ENCODE measurements around the gene CDH4.

CDH4 gene

GRCh38 chr20:61744691-61745396, 492.8 kb downstream of the CDH4 start:
- TF ChIP-seq ZFX (IDR thresholded peaks at IDR 0.05) (no peak), CTCF (conservative IDR thresholded peaks at IDR 0.05) (no peak)
- no peak overlapping the region for H3K27ac ChIP-seq

DNA sequence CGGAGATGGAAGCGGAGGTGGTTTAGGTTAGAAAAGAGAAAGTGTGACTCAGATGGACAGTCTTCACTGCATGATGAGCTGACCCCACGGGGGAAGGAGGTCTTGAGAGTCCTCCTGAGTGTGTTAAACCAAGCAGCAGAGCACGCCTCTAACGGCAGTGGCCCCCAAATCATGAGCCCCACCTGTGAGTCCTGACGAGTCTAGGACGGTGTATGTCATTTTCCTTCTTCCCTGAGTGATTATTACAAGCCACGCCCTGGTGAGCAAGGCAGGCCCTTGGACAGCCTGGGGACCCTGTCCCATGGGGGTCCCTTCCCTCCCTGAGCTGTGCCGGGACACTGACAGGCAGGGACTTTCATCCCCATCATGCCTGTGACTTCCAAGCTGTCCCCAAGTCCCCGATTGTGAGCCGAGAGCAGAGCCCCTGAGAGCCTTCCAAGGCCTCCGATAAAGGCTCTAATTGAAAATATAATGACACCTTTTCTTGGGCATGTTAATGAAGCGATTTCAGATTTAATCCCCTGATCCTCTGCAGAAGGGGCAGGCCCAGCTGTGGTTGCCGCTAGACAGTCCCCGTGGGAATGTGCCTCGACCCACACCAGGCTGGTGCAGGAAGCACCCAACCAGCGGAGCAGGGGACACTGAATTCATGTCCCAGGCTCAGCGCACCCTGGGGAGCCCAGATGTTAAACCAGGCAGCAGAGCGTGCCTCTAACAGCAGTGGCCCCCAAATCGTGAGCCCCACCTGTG, 493.5 kb downstream of the CDH4 start:
- TF ChIP-seq ZFX (IDR thresholded peaks at IDR 0.05) (no peak), CTCF (conservative IDR thresholded peaks at IDR 0.05) (no peak)
- no peak overlapping the region for H3K27ac ChIP-seq

DNA sequence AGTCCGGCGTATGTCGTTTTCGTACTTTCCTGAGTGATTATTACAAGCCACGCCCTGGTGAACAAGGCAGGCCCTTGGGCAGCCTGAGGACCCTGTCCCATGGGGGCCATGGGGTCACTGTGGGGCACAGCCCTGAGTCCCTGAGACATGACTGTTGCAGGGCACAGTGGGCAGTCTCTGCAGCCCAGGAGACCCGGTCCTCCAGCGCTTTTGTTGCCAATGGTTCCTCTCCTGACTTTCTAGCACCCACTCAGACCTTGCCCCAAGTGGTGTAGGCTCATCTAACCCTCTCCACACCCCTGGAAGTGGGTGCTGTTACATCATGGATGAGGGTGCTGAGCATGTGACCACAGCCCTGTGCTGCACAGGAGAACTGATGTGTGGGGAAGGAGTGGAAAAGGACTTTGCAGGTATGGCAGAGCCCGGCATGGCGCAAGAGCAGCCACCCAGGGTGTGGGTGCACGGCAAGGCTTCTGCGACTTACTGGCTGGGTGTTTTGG, 494.1 kb downstream of the CDH4 start:
- no peak overlapping the region for H3K27ac ChIP-seq
- TF ChIP-seq ZFX (IDR thresholded peaks at IDR 0.05), result no peak
- no peak for TF ChIP-seq CTCF (conservative IDR thresholded peaks at IDR 0.05)

GRCh38 chr20:61746781-61747180, 494.7 kb downstream of the CDH4 start:
- no peak for TF ChIP-seq CTCF (conservative IDR thresholded peaks at IDR 0.05)
- H3K27ac ChIP-seq, result no peak overlapping the region

DNA sequence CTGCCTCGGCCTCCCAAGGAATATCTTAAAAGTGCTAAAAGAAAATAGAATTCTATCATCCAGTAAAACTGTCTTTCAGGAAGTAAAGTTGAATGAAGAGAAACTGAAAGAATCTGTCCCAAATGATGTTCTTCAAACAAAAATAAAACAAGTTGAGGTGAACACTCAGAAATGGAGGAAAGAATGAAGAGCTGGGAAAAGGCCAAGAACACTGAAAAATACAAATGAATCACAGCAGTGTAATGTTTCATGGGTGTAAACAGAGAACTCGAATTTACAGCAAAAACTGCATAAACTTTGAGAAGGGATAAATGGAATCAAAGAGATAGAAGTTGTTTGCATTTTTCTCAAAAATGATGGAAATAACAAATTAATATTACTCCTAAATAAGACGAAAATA, 496.3 kb downstream of the CDH4 start:
- no peak for TF ChIP-seq CTCF (conservative IDR thresholded peaks at IDR 0.05)
- no peak for TF ChIP-seq ZFX (IDR thresholded peaks at IDR 0.05)
- H3K27ac ChIP-seq, result no peak overlapping the region

DNA sequence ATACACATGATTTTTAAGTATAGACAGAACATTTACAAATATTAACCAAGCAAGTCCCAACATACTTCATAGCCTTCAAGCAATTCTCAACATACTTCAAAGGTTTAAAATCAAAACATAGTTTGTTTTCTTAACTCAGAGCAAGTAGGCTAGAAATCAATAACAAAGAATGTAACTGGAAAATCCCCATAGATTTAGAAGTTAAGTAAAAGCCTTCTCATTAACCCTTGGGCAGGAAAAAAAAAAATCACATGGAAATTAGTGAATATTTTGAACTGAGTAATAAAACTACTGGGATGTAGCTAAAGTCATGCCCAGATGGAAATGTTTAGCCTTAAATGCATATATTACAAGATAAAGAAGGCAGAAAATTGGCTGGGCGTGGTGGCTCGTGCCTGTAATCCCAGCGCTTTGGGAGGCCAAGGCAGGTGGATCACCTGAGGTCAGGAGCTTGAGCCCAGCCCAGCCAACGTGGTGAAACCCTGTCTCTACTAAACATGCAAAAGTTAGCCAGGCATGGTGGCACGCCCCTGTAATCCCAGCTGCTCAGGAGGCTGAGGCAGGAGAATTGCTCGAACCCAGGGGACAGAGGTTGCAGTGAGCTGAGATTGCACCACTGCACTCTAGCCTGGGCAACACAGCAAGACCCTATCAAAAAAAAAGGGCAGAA, 497.5 kb downstream of the CDH4 start:
- no peak for TF ChIP-seq CTCF (conservative IDR thresholded peaks at IDR 0.05)
- no peak for TF ChIP-seq ZFX (IDR thresholded peaks at IDR 0.05)

GRCh38 chr20:61750093-61750492, 498.0 kb downstream of the CDH4 start:
- TF ChIP-seq CTCF (conservative IDR thresholded peaks at IDR 0.05) (no peak), ZFX (IDR thresholded peaks at IDR 0.05) (no peak)

More for the DNA sequence above, 497.5 kb downstream of the CDH4 start:
- H3K27ac ChIP-seq, result no peak overlapping the region

More at GRCh38 chr20:61750093-61750492, 498.0 kb downstream of the CDH4 start:
- H3K27ac ChIP-seq, result no peak overlapping the region

Data from C4-2B (cell line).